Body of pancreas (tissue), 4 donors: ENCODE data around the gene TSSC4.

Experiments
- POLR2A ChIP-seq, 3 donors: fragments of 450-650 bp; IDR thresholded peaks; one replicate each; pipeline ENCODE4 v1.6.1; 2016; ENCODE audit warnings: antibody characterized with exemption in 3 of 3, mild to moderate bottlenecking in 2 of 3
- TF ChIP-seq, protein P1 (sequence below), 7 experiments: fragments of 450-650 bp in 4 of 7; fragments of 200-600 bp in 3 of 7; sonication (generic) in 3 of 7; IDR thresholded peaks; one replicate each; pipeline ENCODE4 v1.5.1; 2016 to 2019; ENCODE audit warnings: antibody characterized with exemption in 7 of 7

DNA sequence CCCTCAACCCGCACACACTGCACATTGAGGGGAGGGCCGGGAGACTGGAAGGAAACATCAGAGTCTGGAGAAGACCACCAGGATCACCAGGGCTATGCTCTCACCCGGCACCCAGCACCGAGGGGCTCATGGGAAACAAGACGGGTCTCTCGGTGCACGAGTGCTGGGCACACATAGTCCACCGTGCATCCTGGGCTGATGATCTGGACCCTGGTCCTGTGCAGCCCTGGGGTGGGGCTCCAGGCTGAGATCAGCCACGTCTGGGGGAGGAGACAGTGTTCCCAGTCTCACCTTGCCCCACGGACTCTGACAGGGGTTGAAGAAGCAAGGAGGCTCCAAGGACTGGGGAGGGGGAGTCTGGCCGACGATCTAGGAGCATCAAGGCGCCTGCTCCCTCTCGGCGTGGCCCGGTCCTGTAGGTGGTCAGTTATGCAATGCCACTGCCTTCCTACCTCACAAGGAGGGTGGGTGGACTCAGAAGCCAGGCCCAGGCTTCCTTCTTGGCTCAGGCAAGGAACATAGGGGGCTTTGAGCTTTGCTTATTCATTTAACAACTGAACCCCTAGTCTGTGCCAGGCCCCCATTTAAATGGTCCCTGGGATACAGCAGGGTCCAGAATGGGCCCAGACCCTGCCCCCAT is 34.9 kb upstream of the TSSC4 start:
- TF ChIP-seq, protein P1, sequence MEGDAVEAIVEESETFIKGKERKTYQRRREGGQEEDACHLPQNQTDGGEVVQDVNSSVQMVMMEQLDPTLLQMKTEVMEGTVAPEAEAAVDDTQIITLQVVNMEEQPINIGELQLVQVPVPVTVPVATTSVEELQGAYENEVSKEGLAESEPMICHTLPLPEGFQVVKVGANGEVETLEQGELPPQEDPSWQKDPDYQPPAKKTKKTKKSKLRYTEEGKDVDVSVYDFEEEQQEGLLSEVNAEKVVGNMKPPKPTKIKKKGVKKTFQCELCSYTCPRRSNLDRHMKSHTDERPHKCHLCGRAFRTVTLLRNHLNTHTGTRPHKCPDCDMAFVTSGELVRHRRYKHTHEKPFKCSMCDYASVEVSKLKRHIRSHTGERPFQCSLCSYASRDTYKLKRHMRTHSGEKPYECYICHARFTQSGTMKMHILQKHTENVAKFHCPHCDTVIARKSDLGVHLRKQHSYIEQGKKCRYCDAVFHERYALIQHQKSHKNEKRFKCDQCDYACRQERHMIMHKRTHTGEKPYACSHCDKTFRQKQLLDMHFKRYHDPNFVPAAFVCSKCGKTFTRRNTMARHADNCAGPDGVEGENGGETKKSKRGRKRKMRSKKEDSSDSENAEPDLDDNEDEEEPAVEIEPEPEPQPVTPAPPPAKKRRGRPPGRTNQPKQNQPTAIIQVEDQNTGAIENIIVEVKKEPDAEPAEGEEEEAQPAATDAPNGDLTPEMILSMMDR (IDR thresholded peaks at IDR 0.05), result no peak
- no peak for TF ChIP-seq POLR2A (IDR thresholded peaks at IDR 0.05)
